GM12878 (cell line): ENCODE measurements around the gene GRIPAP1. TPM values are rescaled to one million over a fixed set of nuclear protein-coding genes. Genes with fewer than 3 reads are reported as not detected.

Source experiments
- ATAC-seq: fragments of 200-7000 bp; cut with Tn5 transposase; 3 replicates; pipeline ENCODE4 v1.9.1; 2020; ENCODE audit warnings: mild to moderate bottlenecking, moderate library complexity
- BruUV-seq: library from RNA; stranded (reverse); fragments of 400-500 nt; replicated peaks from 2 replicates; lab custom pipeline; 2021; lab: Mats Ljungman, UMichigan
- CTCF ChIA-PET: fragments of 300-600 bp; sonication (Branson Sonifier 250); formaldehyde crosslinking; extraction: SDS; loops from one replicate; lab custom pipeline; 2021; ENCODE audit warnings: inconsistent platforms; lab: Yijun Ruan, JAX
- POLR2A ChIA-PET: fragments of 350-600 bp; formaldehyde crosslinking; extraction: SDS; loops from one replicate; lab custom pipeline; 2021; ENCODE audit warnings: inconsistent platforms; lab: Charles Lee
- RAD21 ChIA-PET: fragments of 300-600 bp; sonication (Branson Sonifier 250); formaldehyde crosslinking; loops from one replicate; lab custom pipeline; 2023; ENCODE audit warnings: antibody characterized with exemption; ENCODE audit not compliant: unreplicated experiment; lab: Charles Lee
- SMC1A ChIA-PET: fragments of 300-600 bp; sonication (Branson Sonifier 250); formaldehyde crosslinking; loops from one replicate; lab custom pipeline; 2023; ENCODE audit not compliant: unreplicated experiment, uncharacterized antibody; lab: Charles Lee
- DNase-seq: peaks from one replicate; pipeline ENCODE4 v3.0.0-alpha.2; 2011; ENCODE audit warnings: low read depth, low spot score
- FAIRE-seq: peaks from 3 replicates; lab custom pipeline; 2011; peaks lifted over from hg19 to GRCh38; lab: Jason Lieb, UNC
- H2AFZ ChIP-seq: 2 replicates; pipeline ENCODE4 v1.6.0; 2011; ENCODE audit warnings: low read depth, low read length, control low read depth; ENCODE audit not compliant: control insufficient read depth
- H3K27ac ChIP-seq: 2 replicates; pipeline ENCODE4 v1.5.1; 2011; ENCODE audit warnings: control low read depth; ENCODE audit not compliant: control insufficient read depth, insufficient read depth
- H3K27me3 ChIP-seq, 2 experiments: replicated peaks in 1 of 2; 2 replicates each; pipeline versions ENCODE4 v1.6.0 to v1.6.1; 2011; ENCODE audit warnings: low read length in 1 of 2; ENCODE audit not compliant: control insufficient read depth in 2 of 2, insufficient read depth in 2 of 2
- H3K36me3 ChIP-seq, 2 experiments: 2 replicates each; pipeline ENCODE4 v1.5.1; 2011; ENCODE audit warnings: low read length in 1 of 2; ENCODE audit not compliant: control insufficient read depth in 2 of 2, insufficient read depth in 2 of 2
- H3K4me1 ChIP-seq: 2 replicates; pipeline ENCODE4 v1.6.1; 2011; ENCODE audit warnings: mild to moderate bottlenecking, low read length, moderate library complexity, mixed read lengths; ENCODE audit not compliant: control insufficient read depth, insufficient read depth
- H3K4me2 ChIP-seq: 2 replicates; pipeline ENCODE4 v1.6.0; 2011; ENCODE audit warnings: control low read depth; ENCODE audit not compliant: control insufficient read depth, insufficient read depth
- H3K4me3 ChIP-seq: fragments of 200-600 bp; sonication (generic); 2 replicates; pipeline ENCODE4 v1.5.1; 2016
- H3K79me2 ChIP-seq: 2 replicates; pipeline ENCODE4 v1.6.0; 2011; ENCODE audit warnings: low read length; ENCODE audit not compliant: control insufficient read depth, insufficient read depth
- H3K9ac ChIP-seq: 2 replicates; pipeline ENCODE4 v1.8.0; 2011; ENCODE audit warnings: low read length, control low read depth, mixed read lengths; ENCODE audit not compliant: control insufficient read depth, insufficient read depth
- H3K9me3 ChIP-seq: replicated peaks from 3 replicates; pipeline ENCODE4 v1.5.1; 2011; ENCODE audit warnings: mild to moderate bottlenecking, low read length; ENCODE audit not compliant: control insufficient read depth, insufficient read depth
- H4K20me1 ChIP-seq: 2 replicates; pipeline ENCODE4 v1.6.0; 2011; ENCODE audit not compliant: control insufficient read depth, insufficient read depth
- POLR2AphosphoS5 ChIP-seq: IDR thresholded peaks from 2 replicates; pipeline ENCODE4 v1.6.1; 2011; ENCODE audit warnings: mild to moderate bottlenecking, low read length, inconsistent platforms
- RB1 ChIP-seq: fragments of 450-650 bp; formaldehyde crosslinking; IDR thresholded peaks from 2 replicates; pipeline ENCODE4 v1.6.1; 2017; ENCODE audit warnings: mild to moderate bottlenecking, borderline replicate concordance
- SPI1 ChIP-seq: IDR thresholded peaks from 2 replicates; pipeline ENCODE4 v1.6.1; 2011; ENCODE audit warnings: low read depth, mild to moderate bottlenecking, low read length, moderate library complexity, borderline replicate concordance; ENCODE audit not compliant: insufficient read depth
- WGBS: methylation state at CpG from one replicate; pipeline ENCODE4 v1.1.6; 2016; ENCODE audit warnings: low lambda C conversion rate; ENCODE audit not compliant: insufficient replicate concordance, insufficient coverage; ENCODE audit errors: missing lambda C conversion rate; 5-methylcytosine and 5-hydroxymethylcytosine counted together
- in situ Hi-C: fragments of 300-500 bp; cut with MboI; formaldehyde crosslinking; loops from 9 replicates; pipeline ENCODE4 v1.14.3; 2018; ENCODE audit warnings: mixed read lengths
- intact Hi-C: fragments of 100-400 bp; cut with micrococcal nuclease; formaldehyde crosslinking; loops from one replicate; pipeline ENCODE4 v1.14.2; 2022; ENCODE audit not compliant: unreplicated experiment
- polyA plus RNA-seq, 11 experiments: library from polyadenylated mRNA; depleted of rRNA in 4 of 11; unstranded in 6 of 11; stranded (reverse) in 5 of 11; fragments of >200 nt; fragmentation: Nextera tagmentation in 4 of 11; fragmentation: Illumina TruSeq in 1 of 11; extraction: Ambion mirVana in 4 of 11; extraction: Trizol in 1 of 11; gene quantifications; 1 replicate in 1 of 11; 2 replicates in 10 of 11; pipeline versions ENCODE4 v1.2.1 to v1.2.3, GENCODE V29; 2011 to 2016; ENCODE audit warnings: inconsistent platforms in 2 of 11, missing spikeins in 2 of 11, low read depth in 1 of 11
- total RNA-seq, 4 experiments: library from RNA; depleted of rRNA in 3 of 4; stranded (reverse); fragments of >200 nt in 3 of 4; fragmentation: Illumina TruSeq in 1 of 4; extraction: Trizol in 1 of 4; gene quantifications; 2 replicates each; pipeline versions ENCODE4 v1.2.1 to v1.2.3, GENCODE V29; 2013 to 2021
- TF ChIP-seq, protein P1 (sequence below): fragments of 450-650 bp; IDR thresholded peaks from 2 replicates; pipeline ENCODE4 v1.6.1; 2017; ENCODE audit warnings: mild to moderate bottlenecking, moderate library complexity
- TF ChIP-seq, protein P2 (sequence below): fragments of 450-650 bp; IDR thresholded peaks from 2 replicates; pipeline ENCODE4 v1.6.1; 2017; ENCODE audit warnings: mild to moderate bottlenecking
- TF ChIP-seq, protein P3 (sequence below): fragments of 450-650 bp; IDR thresholded peaks from 2 replicates; pipeline ENCODE4 v1.6.1; 2017; ENCODE audit warnings: low read depth, mild to moderate bottlenecking, moderate library complexity

GRIPAP1 gene
- total and polyA plus RNA-seq, 10 of the 15 experiments (the other 5 are each of a cell fraction or from before 2014, with no cell fraction given) = 4.2 to 44.7 (median 25.8) TPM

DNA sequence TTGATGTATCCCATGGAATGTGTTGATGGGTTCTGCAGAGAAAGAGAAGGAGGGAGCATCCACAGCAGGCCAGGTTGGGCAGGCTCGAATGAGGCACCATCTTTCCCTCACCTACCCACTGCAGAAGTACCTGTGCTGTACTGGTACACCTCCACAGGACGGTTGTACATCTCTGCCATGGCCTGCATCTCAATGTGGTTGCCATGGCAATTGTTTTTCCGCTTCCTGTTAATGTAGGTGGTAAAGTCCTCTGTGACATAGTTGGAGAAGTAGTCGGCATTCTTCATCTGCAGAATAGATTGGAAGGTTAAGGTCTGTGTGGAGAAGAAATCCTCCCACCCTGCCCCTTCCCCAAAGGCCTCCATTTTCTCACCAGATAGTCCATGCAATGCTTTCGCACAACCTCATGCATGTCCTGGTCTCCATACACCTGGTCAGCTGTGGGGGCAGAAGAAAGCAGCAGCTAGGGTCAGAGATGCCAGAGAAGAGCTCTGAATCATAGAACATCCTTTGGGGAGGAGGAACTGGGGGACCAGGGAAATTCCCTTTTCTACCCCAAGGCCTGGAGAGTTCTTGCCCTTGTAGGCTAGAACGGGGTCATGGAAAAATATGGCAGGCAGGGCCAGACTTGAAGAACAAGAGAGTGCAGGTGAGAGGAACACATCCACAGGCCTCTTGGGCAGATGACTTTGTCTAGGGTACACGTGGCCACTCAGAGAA is 67.3 kb downstream of the GRIPAP1 start:
- Histone ChIP-seq H3K27ac (peak overlapping the region; percentile 83), H3K79me2 (peaks cover 24% of the 10 kb centered on the region), H3K4me2 (peak overlapping the region; percentile 38; the same call in 1 of the 2 replicates), H4K20me1 (no peaks in the 10 kb centered on the region), H3K9me3 (no peaks in the 10 kb centered on the region; the same call in 2 of the 3 replicates), H3K9ac (no peak overlapping the region), H2AFZ (no peak overlapping the region), H3K36me3 (peaks cover 2 to 8% of the 10 kb centered on the region in 2 experiments; a peak in 3 of 4 replicates), H3K4me3 (no peak overlapping the region), H3K4me1 (peaks cover 55% of the 10 kb centered on the region), H3K27me3 (no peaks in the 10 kb centered on the region)
- TF ChIP-seq POLR2AphosphoS5 (0 out of 2 replicates have a peak, but pooled peaks have one; percentile 12), SPI1 (peak; percentile 25; the same call in 1 of the 2 replicates), RB1 (no peak)
- TF ChIP-seq, protein P1, sequence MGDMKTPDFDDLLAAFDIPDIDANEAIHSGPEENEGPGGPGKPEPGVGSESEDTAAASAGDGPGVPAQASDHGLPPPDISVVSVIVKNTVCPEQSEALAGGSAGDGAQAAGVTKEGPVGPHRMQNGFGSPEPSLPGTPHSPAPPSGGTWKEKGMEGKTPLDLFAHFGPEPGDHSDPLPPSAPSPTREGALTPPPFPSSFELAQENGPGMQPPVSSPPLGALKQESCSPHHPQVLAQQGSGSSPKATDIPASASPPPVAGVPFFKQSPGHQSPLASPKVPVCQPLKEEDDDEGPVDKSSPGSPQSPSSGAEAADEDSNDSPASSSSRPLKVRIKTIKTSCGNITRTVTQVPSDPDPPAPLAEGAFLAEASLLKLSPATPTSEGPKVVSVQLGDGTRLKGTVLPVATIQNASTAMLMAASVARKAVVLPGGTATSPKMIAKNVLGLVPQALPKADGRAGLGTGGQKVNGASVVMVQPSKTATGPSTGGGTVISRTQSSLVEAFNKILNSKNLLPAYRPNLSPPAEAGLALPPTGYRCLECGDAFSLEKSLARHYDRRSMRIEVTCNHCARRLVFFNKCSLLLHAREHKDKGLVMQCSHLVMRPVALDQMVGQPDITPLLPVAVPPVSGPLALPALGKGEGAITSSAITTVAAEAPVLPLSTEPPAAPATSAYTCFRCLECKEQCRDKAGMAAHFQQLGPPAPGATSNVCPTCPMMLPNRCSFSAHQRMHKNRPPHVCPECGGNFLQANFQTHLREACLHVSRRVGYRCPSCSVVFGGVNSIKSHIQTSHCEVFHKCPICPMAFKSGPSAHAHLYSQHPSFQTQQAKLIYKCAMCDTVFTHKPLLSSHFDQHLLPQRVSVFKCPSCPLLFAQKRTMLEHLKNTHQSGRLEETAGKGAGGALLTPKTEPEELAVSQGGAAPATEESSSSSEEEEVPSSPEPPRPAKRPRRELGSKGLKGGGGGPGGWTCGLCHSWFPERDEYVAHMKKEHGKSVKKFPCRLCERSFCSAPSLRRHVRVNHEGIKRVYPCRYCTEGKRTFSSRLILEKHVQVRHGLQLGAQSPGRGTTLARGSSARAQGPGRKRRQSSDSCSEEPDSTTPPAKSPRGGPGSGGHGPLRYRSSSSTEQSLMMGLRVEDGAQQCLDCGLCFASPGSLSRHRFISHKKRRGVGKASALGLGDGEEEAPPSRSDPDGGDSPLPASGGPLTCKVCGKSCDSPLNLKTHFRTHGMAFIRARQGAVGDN = 0 out of 2 replicates have a peak, but pooled peaks have one; percentile 11
- TF ChIP-seq, protein P2, sequence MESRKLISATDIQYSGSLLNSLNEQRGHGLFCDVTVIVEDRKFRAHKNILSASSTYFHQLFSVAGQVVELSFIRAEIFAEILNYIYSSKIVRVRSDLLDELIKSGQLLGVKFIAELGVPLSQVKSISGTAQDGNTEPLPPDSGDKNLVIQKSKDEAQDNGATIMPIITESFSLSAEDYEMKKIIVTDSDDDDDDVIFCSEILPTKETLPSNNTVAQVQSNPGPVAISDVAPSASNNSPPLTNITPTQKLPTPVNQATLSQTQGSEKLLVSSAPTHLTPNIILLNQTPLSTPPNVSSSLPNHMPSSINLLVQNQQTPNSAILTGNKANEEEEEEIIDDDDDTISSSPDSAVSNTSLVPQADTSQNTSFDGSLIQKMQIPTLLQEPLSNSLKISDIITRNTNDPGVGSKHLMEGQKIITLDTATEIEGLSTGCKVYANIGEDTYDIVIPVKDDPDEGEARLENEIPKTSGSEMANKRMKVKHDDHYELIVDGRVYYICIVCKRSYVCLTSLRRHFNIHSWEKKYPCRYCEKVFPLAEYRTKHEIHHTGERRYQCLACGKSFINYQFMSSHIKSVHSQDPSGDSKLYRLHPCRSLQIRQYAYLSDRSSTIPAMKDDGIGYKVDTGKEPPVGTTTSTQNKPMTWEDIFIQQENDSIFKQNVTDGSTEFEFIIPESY = no peak
- TF ChIP-seq, protein P3, sequence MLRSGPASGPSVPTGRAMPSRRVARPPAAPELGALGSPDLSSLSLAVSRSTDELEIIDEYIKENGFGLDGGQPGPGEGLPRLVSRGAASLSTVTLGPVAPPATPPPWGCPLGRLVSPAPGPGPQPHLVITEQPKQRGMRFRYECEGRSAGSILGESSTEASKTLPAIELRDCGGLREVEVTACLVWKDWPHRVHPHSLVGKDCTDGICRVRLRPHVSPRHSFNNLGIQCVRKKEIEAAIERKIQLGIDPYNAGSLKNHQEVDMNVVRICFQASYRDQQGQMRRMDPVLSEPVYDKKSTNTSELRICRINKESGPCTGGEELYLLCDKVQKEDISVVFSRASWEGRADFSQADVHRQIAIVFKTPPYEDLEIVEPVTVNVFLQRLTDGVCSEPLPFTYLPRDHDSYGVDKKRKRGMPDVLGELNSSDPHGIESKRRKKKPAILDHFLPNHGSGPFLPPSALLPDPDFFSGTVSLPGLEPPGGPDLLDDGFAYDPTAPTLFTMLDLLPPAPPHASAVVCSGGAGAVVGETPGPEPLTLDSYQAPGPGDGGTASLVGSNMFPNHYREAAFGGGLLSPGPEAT = no peak
- POLR2A ChIA-PET = no interaction called here
- RAD21 ChIA-PET = no interaction called here
- CTCF ChIA-PET = no interaction called here
- in situ Hi-C loops (loop anchor here (25.0 kb wide), 1 partner anchor 1722 kb away; the partner anchor contains the start of gene CDK16), intact Hi-C loops (loop anchor here (5.0 kb wide), 2 partner anchors 132 to 852 kb away; partner anchors contain the start of gene HDAC6)
- ATAC-seq = no peak
- no peak for DNase-seq
- no peak for FAIRE-seq
- SMC1A ChIA-PET = no interaction called here
- 56% methylated on average over 7 of the region's 7 CpGs for WGBS
- no TSS peak for BruUV-seq
